ENCODE data around the gene PDSS1.

Gene PDSS1

DNA sequence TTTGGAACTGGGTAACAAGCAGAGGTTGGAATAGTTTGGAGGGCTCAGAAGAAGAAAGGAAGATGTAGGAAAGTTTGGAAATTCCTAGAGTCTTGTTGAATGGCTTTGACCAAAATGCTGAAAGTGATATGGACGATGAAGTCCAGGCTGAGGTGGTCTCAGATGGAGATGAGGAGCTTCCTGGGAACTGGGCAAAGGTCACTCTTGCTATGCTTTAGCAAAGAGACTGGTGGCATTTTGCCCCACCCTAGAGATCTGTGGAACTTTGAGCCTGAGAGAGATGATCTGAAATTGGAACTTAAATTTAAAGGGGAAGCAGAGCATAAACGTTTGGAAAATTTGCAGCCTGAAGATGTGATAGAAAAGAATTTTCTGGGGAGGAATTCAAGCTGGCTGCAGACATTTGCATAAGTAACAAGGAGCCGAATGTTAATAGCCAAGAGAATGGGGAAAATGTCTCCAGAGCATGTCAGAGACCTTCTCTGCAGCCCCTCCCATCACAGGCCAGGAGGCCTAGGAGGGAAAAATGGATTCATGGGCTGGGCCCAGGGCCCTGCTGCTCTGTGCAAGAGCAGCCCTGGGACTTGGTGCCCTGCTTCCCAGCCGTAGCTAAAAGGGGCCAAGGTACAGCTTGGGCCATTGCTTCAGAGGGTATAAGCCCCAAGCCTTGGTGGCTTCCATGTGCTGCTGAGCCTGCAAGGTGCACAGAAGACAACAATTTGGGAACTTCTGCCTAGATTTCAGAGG, 3.6 kb downstream of the PDSS1 start:
- DNase-seq, result no peak

GRCh38 chr10:26703096-26703495, 5.6 kb downstream of the PDSS1 start:
- no peak for DNase-seq

DNA sequence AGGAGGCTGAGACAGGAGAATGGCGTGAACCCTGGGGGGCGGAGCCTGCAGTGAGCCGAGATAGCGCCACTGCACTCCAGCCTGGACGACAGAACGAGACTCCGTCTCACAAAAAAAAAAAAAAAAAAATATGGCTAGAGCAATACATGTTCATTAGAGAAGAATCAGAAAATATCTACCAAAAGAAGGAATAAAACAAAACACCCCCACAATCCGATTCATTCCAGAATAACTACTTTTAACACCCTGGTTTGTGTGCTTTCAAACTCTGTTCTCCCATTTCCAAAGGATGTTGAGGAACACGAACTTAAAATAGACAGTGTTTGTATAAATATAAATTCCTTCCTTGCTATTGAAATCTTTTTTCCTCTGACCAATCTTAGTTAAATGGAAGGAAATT, 6.5 kb downstream of the PDSS1 start:
- no peak for DNase-seq

DNA sequence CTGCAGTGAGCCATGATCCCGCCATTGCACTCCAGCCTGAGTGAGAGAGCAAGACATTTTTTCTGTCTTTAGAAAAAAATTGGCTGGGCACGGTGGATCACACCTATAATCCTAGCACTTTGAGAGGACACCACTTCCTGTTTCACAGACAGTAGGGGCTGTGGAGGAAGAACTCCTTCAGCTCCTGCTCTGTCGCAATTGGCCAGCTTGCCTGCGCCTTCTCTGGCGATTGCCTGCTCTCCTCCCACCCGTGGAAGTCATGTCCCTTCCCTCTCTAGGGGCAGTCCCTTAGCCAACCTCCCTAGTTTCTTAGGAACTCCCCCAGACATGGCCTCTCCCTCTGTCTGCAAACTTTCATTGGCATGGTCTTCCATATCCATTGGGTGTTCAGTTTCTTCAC, 8.7 kb downstream of the PDSS1 start:
- DNase-seq, result no peak

DNA sequence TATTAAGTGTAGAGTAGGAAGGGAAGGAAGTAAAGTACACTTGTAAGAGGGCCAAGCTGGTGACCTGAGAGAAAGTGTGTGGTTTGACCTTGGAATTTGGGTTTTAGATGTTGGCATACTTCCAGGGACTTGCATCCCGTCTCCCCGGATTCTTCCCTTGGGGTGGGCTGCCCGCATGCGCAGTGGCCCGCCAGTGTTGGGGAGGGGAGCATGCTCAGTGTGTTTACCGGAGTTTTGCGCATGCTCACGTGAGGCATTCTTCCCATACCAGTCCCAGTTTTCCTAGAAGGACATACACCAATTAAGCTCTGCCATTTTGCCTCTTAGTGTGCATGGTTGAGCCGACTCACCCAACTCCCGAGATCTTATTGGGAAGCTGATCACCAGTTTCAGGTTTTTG, 9.4 kb downstream of the PDSS1 start:
- DNase-seq, result no peak

- DNase-seq, result no peak
These were observed 13.8 kb downstream of the PDSS1 start for GRCh38 chr10:26711324-26711723.

GRCh38 chr10:26714415-26715136, 17.1 kb downstream of the PDSS1 start:
- DNase-seq, result no peak

DNA sequence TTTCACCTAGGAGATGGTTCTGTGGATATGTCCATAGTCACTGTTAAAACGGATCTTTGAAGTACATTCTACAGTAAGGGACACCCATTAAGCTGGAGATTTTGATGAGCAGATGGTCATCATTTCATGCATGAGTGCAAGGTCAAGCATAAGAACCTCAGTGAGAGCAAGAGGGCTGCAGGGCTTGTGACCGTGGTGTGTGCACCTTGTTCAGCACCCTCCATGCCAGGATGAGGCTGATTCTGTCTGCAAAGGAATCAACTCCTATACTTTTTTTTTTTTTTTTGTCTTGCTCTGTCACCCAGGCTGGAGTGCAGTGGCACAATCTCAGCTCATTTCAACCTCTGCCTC, 17.6 kb downstream of the PDSS1 start:
- DNase-seq, result no peak

DNA sequence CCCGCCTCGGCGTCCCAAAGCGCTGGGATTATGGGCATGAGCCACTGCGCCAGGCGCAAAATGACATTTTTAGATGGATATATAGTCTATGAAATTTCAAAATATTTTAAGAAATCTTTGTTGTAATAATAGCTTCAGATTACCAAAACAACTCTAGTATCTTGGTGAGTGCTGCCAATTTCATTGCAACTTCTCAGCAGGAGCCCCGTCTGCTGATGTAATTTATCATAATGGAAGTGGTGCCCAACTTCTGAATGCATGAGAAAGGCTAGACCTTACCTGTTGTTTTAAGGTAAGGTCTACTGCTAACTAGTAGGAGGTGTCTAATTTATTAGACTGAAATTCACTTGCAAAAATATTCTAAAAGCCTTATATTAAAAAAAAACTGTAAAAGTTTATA, 20.0 kb downstream of the PDSS1 start:
- DNase-seq, result no peak

DNA sequence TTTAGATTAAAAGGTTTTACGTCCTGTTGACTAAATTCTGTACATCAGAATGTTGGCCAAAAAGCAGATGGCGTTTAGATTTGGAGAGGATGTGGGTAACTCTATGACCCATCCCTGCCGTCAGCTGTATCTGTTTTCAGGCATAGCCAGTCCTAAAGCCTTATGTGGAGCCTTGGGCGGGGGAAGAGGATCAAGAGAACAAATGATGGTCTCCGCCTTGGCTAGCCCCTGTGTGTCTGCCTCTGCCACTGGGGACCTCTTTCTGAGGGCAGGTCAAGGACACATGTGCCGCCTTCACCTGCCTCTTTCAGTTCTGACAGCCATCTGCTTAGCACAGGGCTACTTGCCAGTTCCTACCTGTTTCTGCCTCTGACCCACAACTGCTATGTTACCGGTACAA, 24.1 kb downstream of the PDSS1 start:
- DNase-seq, result no peak

- DNase-seq, result no peak
These were observed 25.5 kb downstream of the PDSS1 start for GRCh38 chr10:26723016-26723415.

DNA sequence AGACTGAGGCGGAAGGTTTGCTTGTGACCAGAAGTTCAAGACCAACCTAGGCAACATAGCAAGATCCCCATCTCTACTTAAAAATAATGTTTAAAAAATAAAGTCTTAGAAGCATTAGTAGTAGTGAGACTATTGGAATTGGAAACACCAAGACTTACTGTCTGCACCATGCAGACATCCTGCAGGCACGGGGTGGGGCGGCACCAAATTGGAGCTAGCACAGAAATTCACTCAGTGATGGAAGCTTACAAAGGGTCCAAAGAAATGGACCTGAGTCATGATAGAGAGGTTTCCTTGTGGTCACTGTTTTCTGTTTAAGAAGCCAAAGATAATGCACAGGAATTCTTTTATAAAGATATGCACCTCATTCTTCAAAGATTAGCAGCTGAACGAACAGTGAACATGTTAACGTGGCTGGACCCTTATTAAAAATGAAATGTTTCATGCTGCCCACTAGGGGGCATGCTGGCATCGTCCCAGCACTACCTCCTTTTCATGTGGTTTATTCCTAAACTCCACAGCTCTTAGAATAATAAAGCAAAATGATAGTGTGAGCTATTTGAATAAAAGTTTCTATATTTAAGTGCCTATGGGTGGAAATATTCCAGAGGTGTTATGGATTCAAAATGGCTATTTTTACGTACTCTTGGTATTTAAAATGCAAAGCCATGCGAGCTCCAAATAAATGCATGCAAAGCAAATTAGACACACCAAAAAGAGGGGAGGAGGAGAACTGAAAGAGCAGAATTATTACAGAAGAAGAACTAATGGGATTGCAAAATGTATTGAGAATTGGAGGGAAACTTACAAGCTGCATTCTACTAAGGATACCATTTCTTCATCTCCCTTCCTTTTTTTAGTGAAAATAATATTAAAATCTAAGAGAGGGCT, 28.6 kb downstream of the PDSS1 start:
- DNase-seq, result peak; percentile 72

GRCh38 chr10:26727005-26727404, 29.5 kb downstream of the PDSS1 start:
- no peak for DNase-seq

DNA sequence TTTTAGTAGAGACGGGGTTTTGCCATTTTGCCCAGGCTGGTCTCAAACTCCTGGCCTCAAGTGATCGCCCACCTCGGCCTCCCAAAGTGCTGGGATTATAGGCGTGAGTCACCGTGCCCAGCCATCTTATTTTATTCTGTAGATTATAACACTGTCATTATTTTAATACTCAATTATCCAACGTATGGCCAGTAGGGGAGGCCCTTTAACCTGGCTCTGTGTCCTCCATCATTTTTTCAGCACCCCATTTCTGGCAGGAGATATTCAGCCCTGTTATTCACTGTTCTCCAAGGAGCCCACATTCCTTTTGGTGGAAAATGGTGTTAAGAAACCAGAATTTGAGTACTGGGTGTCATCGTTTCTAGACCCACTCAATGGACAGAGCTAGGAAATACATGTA, 31.5 kb downstream of the PDSS1 start:
- no peak for DNase-seq

DNA sequence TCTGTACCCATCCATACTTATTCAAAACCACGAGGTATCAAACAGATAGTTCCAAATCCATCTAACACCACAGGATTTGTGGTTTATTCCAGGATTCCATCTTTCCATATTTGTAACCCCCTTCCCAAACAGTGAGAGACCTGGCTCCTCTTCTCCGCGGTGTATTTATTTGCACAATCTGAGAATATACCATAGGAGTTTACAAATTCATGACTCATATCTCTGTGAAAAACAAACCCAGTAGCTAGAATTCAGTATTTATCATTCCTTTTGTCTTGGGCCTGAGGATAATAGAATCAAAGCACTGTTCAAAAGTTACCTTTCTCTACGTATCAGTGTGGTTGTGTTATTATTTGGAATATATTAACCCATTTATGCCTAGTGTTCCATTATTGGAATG, 31.9 kb downstream of the PDSS1 start:
- DNase-seq, result no peak

DNA sequence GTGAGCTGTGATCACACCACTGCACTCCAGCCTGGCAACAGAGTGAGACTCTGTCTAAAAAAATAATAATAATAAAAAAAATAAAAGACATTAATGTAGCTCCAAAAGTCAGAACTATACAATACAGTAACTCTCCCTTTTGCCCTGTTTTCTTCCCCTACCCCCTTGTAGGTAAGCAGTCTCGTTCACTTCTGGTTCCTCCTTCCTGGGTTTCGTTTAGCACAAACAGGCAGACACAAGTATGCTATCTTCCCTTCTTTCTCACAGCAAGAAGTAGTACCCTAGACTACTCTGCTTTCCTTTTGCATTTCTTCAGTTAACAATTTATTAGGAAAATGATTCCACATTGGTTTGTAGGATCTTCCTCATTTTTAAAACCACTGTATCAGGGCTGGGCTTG, 33.1 kb downstream of the PDSS1 start:
- no peak for DNase-seq

- DNase-seq, result no peak
These were observed 36.5 kb downstream of the PDSS1 start for GRCh38 chr10:26733750-26734568.

- no peak for DNase-seq
These were observed 37.9 kb downstream of the PDSS1 start for GRCh38 chr10:26735435-26735834.

DNA sequence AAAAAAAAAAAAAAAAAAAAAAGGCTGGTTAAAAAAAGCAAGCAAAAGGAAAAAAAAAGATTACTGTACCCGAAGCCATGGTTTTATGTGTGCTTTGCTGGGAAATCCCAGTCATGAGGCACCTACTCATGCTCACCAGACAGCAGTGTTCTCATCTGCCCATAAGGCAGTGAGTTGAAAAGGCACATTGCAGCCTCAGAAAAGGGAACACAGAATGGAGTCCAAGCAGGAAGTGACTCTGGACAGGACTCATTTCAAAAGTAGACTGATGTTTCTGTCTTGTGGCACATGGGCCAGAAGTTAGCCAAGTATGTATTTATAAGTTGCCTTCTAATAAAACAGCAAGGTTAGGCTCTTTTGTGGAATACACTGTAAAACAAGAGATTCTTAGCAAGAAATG, 40.2 kb downstream of the PDSS1 start:
- DNase-seq, result peak; percentile 15

- DNase-seq, result no peak
These were observed 40.9 kb downstream of the PDSS1 start for GRCh38 chr10:26738301-26738911.

GRCh38 chr10:26739071-26739631, 41.6 kb downstream of the PDSS1 start:
- DNase-seq, result no peak

DNA sequence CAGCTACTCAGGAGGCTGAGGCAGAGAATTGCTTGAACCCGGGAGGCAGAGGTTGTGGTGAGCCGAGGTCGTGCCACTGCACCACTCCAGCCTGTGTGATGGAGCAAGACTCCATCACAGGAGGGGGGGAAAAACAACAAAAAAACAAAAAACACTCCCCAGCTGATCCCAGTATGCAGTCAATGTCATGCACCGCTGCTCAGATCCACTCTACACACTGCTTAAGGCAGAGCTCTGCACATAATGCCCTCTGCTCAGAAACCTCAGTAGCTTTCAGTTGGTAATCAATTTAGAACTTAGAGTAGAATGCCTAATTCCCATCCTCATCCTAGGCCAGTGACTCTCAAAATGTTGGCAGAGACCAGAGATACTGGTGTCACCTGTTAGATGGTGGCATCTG, 43.9 kb downstream of the PDSS1 start:
- DNase-seq, result no peak

All from OCI-M1 (cell line).